ENCODE data around the gene LCA5L. TPM values are rescaled to one million over a fixed set of nuclear protein-coding genes. Genes with fewer than 3 reads are reported as not detected.
"Not testable (repeated sequence)": the region's sequence is repeated elsewhere in the genome, so short reads cannot be mapped to it uniquely, and the experiment has no call there.

The LCA5L gene
- total RNA-seq, 4 donors from 2014 or later: 0.66 to 5.9 (median 1.9) TPM; not detected in 1

DNA sequence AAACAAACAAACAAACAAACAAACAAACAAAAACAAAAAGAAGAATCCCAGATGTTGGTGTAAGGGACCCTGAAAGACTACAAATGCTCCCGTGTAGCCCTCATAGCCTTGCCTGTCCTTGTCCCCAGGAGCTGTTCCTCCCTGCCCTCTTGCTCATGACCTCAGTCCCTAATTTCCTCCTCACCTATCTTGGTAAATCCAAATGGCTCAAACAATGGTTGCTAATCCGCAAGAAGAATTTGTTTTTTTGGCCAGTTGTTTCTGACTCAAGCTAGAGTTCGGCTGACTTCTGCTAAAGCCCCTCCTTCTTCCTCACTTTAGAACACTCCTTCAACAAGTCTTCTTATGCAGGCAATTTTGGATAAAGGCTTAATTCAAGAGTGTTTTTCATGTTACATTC, 15.6 kb downstream of the LCA5L start:
- H3K27ac ChIP-seq: no peak overlapping the region
- 69 to 79% methylated on average over 3 of the region's 3 CpGs for WGBS, 2 donors
- TF ChIP-seq EP300 (IDR thresholded peaks at IDR 0.05): no peak
- no peak for TF ChIP-seq POLR2A (IDR thresholded peaks at IDR 0.05)
- TF ChIP-seq, protein P1, sequence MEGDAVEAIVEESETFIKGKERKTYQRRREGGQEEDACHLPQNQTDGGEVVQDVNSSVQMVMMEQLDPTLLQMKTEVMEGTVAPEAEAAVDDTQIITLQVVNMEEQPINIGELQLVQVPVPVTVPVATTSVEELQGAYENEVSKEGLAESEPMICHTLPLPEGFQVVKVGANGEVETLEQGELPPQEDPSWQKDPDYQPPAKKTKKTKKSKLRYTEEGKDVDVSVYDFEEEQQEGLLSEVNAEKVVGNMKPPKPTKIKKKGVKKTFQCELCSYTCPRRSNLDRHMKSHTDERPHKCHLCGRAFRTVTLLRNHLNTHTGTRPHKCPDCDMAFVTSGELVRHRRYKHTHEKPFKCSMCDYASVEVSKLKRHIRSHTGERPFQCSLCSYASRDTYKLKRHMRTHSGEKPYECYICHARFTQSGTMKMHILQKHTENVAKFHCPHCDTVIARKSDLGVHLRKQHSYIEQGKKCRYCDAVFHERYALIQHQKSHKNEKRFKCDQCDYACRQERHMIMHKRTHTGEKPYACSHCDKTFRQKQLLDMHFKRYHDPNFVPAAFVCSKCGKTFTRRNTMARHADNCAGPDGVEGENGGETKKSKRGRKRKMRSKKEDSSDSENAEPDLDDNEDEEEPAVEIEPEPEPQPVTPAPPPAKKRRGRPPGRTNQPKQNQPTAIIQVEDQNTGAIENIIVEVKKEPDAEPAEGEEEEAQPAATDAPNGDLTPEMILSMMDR (IDR thresholded peaks at IDR 0.05): no peak

DNA sequence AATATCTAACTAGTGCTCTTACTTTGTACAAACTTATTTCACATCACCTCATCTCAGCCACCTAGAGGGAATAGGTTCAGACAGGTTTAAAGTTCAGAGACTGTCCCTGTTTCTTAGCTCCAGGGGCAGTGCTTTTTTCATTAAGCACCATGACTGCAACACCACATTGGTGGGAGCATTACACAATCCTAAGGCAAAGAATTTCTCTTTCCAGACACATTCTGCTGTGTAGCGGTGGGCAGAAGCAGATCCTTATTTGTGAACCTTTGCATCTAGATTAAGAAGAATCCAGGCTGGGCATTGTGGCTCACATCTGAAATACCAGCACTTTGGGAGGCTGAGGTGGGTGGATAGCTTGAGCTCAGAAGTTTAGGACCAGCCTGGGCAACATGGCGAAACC, 16.1 kb downstream of the LCA5L start:
- Histone ChIP-seq H3K27me3 (no peaks in the 10 kb centered on the region), H3K36me3 (peaks cover 0 to 12% (median 0%) of the 10 kb centered on the region in 3 donors), H3K9me3 (no peaks in the 10 kb centered on the region), H3K27ac (no peak overlapping the region), H3K4me1 (no peaks in the 10 kb centered on the region), H3K4me3 (no peak overlapping the region)
- WGBS, 2 donors: 76 to 100% methylated on average over 2 of the region's 2 CpGs
- DNase-seq (ENCODE audit: low spot score in 2 of 2): no peak
- TF ChIP-seq EP300 (IDR thresholded peaks at IDR 0.05) (no peak), POLR2A (IDR thresholded peaks at IDR 0.05) (no peak)
- TF ChIP-seq, protein P1 (IDR thresholded peaks at IDR 0.05): no peak

More for the DNA sequence above, 15.6 kb downstream of the LCA5L start:
- Histone ChIP-seq H3K27me3 (no peaks in the 10 kb centered on the region), H3K4me3 (no peak overlapping the region), H3K9me3 (no peaks in the 10 kb centered on the region), H3K36me3 (peaks cover 0 to 12% (median 0%) of the 10 kb centered on the region in 3 donors), H3K4me1 (no peaks in the 10 kb centered on the region)
- DNase-seq (ENCODE audit: low spot score in 2 of 2): no peak

DNA sequence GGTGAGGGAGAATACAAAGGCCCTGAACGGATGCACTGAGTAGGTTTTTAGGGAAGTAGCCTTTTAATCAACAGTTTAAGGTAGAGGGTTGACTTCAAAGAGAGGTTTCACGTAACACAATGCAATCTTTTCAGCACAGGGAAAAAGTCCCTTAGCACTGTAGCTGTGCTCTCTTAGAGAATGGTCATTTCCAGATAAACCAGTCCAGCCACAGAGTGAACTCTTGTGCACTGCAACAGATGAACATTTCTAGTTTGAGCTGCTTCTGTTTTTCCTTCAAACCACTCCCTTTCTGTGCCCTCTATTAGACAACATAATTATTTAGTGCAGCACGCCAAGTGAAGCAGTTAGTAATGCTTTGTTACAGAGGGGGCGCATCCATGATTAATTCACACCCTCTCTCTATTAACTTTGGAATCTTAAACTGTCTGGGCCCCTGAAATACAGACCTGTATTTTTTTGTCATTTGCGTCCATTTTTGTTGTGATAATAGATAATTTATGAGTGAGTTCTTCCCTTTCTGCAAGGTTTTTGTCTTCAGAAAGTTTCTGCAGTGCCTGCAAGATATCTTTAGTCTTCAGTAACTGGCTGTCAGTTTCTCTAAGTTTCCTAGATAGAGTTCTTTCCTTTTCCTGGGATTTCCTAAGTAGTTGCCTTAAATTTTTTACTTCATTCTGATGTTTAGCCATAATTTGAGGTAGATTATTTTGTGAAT, 22.9 kb downstream of the LCA5L start:
- H3K9me3 ChIP-seq: no peaks in the 10 kb centered on the region
- DNase-seq (ENCODE audit: low spot score in 2 of 2): no peak
- no peaks in the 10 kb centered on the region for H3K27me3 ChIP-seq
- H3K36me3 ChIP-seq: peaks cover 0 to 8% (median 0%) of the 10 kb centered on the region in 3 donors
- WGBS, 2 donors: 40 to 48% methylated on average over 5 of the region's 5 CpGs
- no peak overlapping the region for H3K4me3 ChIP-seq
- peaks cover 0 to 5% (median 2%) of the 10 kb centered on the region in 4 donors for H3K4me1 ChIP-seq
- no peak overlapping the region for H3K27ac ChIP-seq
- TF ChIP-seq, protein P1 (IDR thresholded peaks at IDR 0.05): no peak

DNA sequence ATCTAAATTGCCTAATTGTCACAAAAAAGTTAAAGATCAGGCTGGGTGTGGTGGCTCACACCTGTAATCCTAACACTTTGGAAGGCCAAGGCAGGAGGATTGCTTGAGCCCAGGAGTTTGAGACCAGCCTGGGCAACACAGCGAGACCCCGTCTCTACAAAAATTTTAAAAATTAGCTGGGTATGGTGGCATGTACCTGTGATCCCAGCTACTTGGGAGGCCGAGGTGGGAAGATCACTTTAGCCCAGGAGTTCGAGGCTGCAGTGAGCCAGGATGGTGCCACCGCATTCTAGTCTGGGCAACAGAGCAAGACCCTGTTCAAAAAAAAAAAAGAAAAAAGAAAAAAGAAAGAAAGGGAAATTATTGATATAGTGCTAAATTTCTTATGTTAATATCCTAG, 26.4 kb downstream of the LCA5L start:
- H3K27me3 ChIP-seq; H3K36me3 ChIP-seq; H3K4me1 ChIP-seq; DNase-seq (ENCODE audit: low spot score in 2 of 2); H3K4me3 ChIP-seq; H3K27ac ChIP-seq; H3K9me3 ChIP-seq: not testable (repeated sequence)
- WGBS, 2 donors: 93 to 97% methylated on average over 5 of the region's 5 CpGs

DNA sequence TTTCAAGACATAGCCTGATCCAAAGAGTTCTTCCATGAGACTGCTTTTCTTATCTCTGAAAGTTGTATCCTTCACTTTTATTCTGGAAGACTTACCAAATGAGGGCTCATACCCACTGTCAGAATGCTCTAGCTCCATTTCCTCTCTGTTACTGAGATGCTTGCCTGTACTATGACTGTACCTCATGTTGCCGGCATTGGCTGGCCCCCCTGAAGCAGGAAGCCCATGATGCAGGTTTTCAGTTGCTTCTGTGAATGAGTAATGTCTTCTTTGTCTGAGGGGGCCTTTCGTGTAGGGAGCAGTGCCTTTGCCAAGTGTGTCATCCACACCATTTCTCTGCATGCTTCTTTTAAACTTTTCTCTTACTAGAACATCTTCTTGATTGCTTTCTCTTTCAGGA, 39.5 kb downstream of the LCA5L start:
- H3K4me1 ChIP-seq: no peaks in the 10 kb centered on the region
- no peak overlapping the region for H3K27ac ChIP-seq
- no peaks in the 10 kb centered on the region for H3K27me3 ChIP-seq
- H3K9me3 ChIP-seq: peaks cover 0 to 9% (median 0%) of the 10 kb centered on the region in 4 donors
- DNase-seq (ENCODE audit: low spot score in 2 of 2): no peak
- H3K36me3 ChIP-seq: peaks cover 0 to 51% (median 7%) of the 10 kb centered on the region in 3 donors
- WGBS, 2 donors: 96% methylated on average over 2 of the region's 2 CpGs
- TF ChIP-seq POLR2A (IDR thresholded peaks at IDR 0.05): no peak
- TF ChIP-seq, protein P1 (IDR thresholded peaks at IDR 0.05): no peak
- no peak overlapping the region for H3K4me3 ChIP-seq

Measured in tibial nerve (tissue), 4 donors.